GM19372 (cell line): ENCODE results near the gene PARK7.
"Not testable (repeated sequence)": the region's sequence is repeated elsewhere in the genome, so short reads cannot be mapped to it uniquely, and the experiment has no call there.

Experiments used
- ATAC-seq: cut with Tn5 transposase; IDR thresholded peaks from one replicate; pipeline ENCODE4 v1.9.1; 2021; ENCODE audit warnings: mild to moderate bottlenecking, low read depth, moderate library complexity; ENCODE audit not compliant: unreplicated experiment

Gene PARK7

GRCh38 chr1:7942214-7942921, 19.1 kb upstream of the PARK7 start:
- ATAC-seq, result no peak

- ATAC-seq, result no peak
These were observed 18.3 kb upstream of the PARK7 start for GRCh38 chr1:7943251-7943650.

- ATAC-seq, result no peak
These were observed 12.6 kb upstream of the PARK7 start for GRCh38 chr1:7948960-7949359.

- not testable (repeated sequence) for ATAC-seq
These were observed 8.7 kb upstream of the PARK7 start for GRCh38 chr1:7952791-7953190.

- peak; percentile 97 for ATAC-seq
These were observed 7.5 kb upstream of the PARK7 start for GRCh38 chr1:7953850-7954609.

GRCh38 chr1:7954683-7955082, 6.8 kb upstream of the PARK7 start:
- no peak for ATAC-seq

GRCh38 chr1:7956218-7957032, 5.1 kb upstream of the PARK7 start:
- no peak for ATAC-seq

GRCh38 chr1:7960165-7960564, 1.3 kb upstream of the PARK7 start:
- no peak for ATAC-seq

GRCh38 chr1:7960867-7961215, 670 bp upstream of the PARK7 start:
- ATAC-seq, result no peak

- no peak for ATAC-seq
These were observed 464 bp downstream of the PARK7 start for GRCh38 chr1:7962014-7962335.

GRCh38 chr1:7962636-7963377, 1.3 kb downstream of the PARK7 start:
- no peak for ATAC-seq

GRCh38 chr1:7963378-7963730, 1.8 kb downstream of the PARK7 start:
- not testable (repeated sequence) for ATAC-seq

- not testable (repeated sequence) for ATAC-seq
These were observed 2.3 kb downstream of the PARK7 start for GRCh38 chr1:7963841-7964240.

GRCh38 chr1:7964476-7964875, 3.0 kb downstream of the PARK7 start:
- ATAC-seq, result no peak

- no peak for ATAC-seq
These were observed 5.7 kb downstream of the PARK7 start for GRCh38 chr1:7967196-7967595.

- ATAC-seq, result no peak
These were observed 6.1 kb downstream of the PARK7 start for GRCh38 chr1:7967651-7968050.

- no peak for ATAC-seq
These were observed 8.7 kb downstream of the PARK7 start for GRCh38 chr1:7970246-7970645.

GRCh38 chr1:7971024-7971423, 9.5 kb downstream of the PARK7 start:
- ATAC-seq, result no peak

- no peak for ATAC-seq
These were observed 10.8 kb downstream of the PARK7 start for GRCh38 chr1:7972285-7972684.

GRCh38 chr1:7973086-7973485, 11.6 kb downstream of the PARK7 start:
- no peak for ATAC-seq
